HG03039 (cell line): Measurements from ENCODE around the gene C20orf202.
"Not testable (repeated sequence)": the region's sequence is repeated elsewhere in the genome, so short reads cannot be mapped to it uniquely, and the experiment has no call there.

ENCODE experiments used
- ATAC-seq: cut with Tn5 transposase; IDR thresholded peaks from one replicate; pipeline ENCODE4 v1.9.1; 2021; ENCODE audit warnings: mild to moderate bottlenecking, moderate library complexity; ENCODE audit not compliant: unreplicated experiment

Gene C20orf202

DNA sequence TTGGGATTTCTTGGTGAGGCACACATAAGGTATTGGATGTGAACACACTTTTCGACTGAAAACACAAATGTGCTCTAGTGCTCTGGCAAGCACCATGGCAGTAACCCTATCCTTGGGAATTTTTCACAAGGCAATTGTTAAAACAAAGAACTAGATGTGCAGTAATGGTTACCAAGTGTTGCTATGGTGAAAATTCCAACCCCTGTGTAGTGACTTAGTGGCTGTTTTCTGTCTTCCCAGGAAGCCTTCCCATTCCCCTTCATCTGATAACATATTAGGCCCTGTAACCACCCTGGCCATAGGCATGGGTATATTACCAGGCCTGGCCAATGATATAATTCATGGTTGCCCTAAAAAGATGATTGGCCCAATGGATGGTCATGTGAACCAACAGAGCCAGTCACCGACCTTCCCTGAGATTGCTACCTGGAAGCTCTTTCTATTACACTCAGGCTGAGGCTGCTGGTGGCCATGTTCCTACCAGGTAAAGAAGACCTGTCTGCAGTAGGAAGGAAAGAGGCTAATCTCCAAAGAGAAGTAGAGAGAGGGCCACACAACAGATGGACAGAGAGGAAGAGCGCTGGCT, 4.1 kb downstream of the C20orf202 start:
- no peak for ATAC-seq

DNA sequence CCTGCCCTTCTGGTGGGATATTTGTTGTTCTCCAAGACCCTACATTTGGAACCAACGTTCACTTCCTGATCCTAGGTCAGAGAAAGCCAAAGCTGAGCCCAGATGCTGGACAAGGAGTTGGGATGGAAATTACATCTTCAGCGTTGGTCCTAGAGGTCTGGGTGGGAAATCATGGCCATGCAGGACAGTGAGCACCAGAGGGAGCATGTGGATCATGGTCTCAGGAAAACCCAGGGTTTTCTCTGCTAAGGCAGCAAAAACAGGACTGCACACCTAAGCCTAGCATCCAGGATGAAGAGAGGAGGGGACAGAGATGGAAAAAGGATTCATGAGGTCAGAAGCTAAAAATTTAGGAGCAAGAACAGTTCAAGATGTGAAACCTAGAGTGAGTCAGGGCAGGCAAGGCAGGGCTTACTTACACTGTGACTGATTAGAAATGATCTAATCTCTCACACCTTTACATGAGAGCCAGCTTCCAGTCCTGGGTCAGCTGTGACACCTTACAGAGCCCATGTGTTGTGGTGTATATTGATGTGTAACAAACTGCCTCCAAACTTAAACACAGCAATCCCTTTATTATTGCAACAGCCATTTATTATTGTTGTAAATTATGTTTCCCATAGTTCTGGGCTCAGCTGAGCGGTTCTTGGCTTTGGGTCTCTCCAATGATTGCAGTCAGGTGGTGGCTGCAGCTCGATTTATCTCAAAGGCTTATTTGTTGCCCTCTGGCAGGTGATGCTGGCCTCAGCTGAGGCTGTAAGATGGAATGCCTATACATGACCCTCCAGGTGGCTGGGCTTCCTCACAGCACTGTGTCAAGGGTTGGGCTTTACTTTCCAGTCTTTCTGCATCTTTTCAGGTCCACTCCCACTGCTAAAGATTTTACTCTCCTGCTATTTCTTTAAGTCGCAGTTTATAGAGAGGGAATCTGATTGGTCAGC, 6.5 kb downstream of the C20orf202 start:
- no peak for ATAC-seq

DNA sequence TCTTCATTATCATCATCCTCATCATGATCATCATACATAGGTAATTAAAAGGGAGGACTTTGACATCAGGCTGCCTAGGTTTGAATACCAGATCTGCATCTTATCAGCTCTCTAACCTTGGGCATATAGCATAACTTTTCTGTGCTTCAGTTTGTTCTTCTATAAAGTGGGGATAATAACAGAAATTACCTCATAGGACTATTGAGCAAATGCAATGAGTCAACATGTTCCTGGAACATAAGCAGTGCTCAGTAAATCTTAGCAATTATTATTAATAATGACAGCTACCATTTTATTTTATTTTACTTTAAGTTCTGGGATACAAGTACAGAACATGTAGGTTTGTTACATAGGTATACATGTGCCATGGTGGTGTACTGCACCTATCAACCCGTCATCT, 7.2 kb downstream of the C20orf202 start:
- ATAC-seq = no peak

DNA sequence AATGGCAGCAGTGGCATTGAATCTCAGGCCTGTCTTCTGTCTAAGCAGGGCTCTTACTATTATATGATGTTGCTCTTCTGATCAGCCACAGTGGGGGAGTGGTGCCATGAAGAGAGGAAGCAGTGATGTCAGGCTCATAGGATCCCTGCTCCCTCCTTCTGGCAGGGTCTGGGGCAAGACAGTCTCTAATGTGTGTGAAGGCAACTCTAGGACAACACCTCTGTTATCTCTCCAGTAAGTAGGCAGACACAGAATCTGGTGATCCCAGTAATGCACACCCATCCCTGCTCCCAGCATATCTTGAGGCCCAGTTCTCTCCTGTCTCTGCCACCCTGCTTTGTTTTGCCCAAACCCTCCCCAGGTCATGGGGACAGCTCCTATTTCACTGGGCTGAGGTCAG, 8.8 kb downstream of the C20orf202 start:
- ATAC-seq = no peak

DNA sequence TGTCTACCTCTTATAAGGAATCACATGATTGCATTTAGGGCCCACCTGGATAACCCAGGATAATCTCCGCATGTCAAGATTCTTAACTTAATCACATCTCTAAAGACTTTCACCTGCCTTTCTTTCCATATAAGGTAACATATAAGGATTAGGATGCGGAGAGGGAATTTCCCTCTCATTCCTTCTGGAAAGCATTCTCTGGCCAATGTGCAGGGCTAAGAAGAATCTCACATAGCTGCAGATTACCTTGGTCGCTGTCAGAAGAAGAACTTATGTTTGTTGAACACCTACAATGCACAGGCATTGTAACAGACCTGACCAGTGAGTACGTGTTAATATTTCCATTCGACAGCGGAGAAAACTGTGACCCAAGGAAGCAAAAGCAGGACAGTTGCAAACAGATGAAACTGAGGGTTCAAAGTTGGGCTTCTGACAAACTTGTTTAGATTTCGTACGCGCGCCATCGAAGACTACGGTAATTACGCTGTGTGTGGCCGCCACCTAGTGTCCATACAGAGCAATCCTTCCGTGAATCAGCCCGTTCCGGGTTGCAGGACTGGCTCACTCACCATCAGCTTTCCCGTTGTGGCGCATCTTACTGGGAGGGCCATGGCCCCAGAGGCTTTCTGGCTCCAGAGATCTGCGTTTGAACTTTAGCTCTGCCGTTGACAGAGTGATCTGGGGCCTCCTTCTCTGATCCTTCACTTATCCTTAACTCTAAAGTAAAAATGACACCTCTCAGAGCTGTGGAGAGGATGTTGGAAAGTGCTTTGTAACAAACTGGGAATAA, 9.5 kb downstream of the C20orf202 start:
- ATAC-seq = no peak

DNA sequence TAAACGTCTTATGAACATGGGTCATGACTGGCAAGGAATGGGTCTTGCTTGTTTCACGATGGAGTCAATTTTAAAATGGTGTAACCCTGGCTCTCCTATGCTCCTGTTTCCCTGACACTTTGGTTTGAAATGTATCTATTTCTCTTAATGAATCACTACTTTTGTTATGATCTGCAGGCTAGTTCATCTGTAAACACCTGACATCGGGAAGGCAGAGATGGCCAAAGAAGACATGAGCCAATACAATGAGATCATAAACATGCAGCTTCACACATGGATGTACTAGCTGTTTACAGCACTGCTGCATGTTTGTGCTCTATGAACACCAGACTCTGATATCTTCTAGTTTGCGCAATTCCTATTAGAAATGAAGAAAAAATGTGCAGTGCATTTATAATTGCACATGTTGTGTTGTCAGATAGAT, 11.6 kb downstream of the C20orf202 start:
- ATAC-seq = no peak

DNA sequence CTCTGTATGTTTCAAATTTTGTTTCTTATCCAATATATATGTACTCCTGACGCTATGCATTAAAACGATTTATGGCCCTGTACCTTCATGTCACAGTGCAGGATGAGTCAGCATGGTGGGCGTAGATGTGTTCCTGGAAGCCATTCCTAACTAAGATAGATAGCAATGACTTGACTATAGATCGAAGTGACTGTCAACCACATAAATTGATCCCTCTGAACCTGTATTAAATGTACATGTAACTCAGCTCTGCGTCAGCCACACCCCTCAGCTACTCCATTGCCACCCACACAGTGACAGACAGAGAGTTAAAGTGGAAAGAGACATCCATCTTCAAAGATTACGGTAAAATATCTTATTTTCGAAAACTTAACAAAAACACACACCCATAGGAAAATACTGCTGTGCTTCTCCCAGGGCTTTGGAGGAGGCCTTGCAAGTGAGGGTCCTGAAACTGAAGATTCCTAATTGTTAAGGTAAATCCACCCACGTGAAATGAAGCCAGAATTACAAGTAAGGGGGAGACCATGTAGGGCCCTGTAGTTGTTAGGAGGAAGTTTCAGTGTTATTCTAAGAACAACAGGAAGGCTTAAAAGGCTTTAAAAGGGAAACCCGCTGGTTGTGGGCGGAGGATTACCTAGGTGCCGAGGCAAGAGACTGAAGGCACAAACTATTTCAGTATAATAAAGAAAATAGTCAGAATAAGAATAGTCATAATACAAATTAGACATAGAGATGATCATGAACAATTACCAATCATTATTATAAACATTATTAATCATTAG, 12.3 kb downstream of the C20orf202 start:
- no peak for ATAC-seq

DNA sequence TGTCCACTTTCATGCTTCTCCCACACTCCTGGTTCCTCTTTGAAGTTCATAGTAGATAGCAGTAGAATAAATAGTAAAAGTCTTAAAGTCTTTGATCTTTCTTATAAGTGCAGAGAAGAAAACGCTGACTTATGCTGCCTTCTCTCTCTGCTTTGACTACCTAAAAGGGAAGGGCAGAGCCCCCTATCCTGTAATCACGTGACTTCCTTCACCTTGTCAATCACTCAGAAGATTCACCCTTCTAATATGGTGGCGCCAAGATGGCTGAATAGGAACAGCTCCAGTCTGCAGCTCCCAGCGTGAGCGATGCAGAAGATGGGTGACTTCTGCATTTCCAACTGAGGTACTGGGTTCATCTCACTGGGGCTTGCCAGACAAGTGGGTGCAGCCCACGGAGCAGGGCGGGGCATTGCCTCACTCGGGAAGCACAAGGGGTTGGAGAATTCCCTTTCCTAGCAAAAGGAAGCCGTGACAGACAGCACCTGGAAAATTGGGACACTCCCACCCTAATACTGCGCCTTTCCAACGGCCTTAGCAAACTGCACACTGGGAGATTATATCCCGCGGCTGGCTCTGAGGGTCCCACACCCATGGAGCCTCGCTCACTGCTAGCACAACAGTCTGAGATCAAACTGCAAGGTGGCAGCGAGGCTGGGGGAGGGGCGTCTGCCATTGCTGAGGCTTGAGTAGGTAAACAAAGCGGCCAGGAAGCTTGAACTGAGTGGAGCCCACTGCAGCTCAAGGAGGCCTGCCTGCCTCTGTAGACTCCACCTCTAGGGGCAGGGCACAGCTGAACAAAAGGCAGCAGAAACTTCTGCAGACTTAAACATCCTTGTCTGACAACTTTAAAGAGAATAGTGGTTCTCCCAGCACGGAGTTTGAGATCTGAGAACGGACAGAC, 13.5 kb downstream of the C20orf202 start:
- ATAC-seq = not testable (repeated sequence)

DNA sequence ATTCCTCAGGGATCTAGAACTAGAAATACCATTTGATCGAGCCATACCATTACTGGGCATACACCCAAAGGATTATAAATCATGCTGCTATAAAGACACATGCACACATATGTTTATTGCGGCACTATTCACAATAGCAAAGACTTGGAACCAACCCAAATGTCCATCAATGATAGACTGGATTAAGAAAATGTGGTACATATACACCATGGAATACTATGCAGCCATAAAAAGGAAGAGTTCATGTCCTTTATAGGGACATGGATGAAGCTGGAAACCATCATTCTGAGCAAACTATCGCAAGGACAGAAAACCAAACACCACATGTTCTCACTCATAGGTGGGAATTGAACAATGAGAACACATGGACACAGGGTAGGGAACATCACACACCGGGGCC, 19.5 kb downstream of the C20orf202 start:
- ATAC-seq = not testable (repeated sequence)

DNA sequence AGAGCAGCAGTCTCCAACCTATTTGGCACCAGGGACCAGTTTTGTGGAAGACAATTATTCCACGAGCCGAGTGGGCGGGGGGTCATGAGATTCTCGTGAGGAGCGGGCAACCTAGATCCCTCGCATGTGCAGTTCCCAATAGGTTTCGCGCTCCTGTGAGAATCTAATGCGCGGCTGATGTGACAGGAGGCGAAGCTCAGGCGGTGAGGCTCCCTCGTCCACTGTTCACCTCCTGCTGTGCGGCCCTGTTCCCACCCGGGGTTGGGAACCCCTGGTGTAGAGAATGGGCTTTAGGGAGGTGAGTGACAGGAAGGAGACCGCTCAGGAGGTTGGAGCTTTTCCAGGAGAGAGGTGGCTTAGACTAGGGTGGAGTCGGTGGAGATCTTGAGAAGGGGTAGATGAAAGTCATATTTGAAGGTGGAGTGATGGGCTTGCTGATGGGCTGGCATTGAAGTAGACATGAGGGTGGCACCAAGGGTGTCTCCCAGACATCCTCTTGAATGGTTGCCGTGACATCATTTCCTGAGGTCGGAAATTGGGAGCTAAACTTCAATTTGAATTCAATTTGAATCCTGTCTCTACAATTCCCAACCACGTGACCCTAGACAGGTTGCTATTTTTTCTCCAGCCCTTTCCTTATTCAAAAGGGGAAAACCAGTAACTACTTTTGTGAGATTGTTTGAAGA, 21.1 kb downstream of the C20orf202 start:
- no peak for ATAC-seq

DNA sequence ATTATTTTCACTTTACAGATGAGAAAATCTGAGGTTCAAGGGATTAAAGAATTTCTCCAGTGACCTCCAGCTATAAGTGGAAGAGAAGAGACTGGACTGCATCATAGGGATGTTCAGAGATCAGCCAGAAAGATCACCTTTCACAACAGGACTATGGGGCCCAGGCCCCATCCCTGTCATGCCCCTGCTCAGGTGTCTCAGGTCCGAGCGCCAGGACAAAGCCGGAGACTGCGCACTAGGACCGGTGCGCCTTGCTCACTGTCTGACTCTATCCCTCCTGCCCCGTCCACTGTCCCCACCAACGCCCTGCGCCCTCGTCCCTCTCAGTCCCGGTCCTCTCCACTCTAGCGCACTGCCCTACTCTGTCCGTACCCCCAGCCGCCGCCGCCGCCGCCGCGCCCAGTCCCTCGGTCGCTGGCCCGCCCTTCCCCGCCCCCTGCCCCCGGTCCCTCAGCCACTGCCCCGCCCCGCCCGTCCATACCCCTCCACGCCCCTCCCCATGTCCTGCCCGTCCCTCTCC, 22.1 kb downstream of the C20orf202 start:
- ATAC-seq = no peak

DNA sequence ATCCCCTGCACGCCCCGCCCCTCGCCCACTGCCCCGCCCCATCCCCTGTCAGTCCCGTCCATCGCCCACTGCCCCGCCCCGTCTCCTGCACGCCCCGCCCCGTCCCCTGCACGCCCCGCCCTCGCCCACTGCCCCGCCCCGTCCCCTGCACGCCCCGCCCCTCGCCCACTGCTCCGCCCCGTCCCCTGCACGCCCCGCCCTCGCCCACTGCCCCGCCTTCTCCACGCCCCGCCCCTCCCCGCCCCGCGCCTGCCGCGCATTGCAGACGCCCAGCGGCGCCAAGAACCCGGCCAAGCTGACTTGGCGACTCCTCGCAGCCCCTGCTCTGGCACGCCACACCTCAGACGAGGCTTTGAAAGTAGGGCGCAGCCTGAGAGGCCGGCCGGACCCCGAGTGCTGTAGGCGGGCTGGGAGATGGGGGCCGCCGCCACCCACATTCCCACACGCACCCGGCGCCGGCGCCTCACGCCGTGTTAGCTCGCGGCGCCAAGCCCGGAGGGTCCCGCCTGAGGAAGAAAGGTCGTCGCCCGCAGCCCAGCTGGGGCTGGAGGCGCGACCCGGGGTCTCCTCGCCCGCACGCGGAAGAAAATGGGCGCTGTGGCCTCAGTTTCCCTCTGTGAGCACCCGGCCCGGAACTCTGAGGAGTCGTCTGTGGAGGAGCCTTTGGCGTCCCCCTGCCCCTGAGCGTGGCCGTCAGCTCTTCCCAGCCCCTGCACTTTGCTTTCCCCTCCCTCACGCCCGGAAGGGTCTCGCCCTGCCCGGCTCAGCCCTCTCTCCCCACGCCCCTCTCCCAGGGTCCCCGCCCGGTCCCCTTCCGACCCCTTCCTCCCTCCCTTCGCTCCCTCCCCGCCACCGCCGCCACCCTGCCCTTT, 22.8 kb downstream of the C20orf202 start, which contains the start of gene RAD21L1:
RAD21L1 (plus strand) TSS at position 262 of the 872 bp plus-strand sequence. CDS start 2,410 bp downstream, outside the sequence.
- ATAC-seq = no peak

DNA sequence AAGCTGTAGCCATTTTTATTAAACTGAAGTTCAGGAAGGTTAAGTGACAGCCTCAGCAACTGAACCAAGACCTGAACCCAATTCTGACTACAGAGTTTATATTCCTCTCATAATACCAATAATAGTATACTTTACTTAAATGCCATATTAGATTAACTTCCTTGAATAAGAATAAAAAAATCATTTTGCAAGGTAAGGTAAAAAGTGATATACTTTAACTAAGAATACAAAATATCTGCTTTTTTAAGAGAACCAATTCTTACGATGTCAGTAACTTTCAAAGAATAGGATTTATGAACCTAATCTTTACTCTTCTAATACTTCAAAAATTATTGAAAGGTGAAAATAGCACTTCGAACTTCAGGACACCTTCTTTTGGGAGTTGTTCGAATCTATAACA, 26.3 kb downstream of the C20orf202 start:
- no peak for ATAC-seq

DNA sequence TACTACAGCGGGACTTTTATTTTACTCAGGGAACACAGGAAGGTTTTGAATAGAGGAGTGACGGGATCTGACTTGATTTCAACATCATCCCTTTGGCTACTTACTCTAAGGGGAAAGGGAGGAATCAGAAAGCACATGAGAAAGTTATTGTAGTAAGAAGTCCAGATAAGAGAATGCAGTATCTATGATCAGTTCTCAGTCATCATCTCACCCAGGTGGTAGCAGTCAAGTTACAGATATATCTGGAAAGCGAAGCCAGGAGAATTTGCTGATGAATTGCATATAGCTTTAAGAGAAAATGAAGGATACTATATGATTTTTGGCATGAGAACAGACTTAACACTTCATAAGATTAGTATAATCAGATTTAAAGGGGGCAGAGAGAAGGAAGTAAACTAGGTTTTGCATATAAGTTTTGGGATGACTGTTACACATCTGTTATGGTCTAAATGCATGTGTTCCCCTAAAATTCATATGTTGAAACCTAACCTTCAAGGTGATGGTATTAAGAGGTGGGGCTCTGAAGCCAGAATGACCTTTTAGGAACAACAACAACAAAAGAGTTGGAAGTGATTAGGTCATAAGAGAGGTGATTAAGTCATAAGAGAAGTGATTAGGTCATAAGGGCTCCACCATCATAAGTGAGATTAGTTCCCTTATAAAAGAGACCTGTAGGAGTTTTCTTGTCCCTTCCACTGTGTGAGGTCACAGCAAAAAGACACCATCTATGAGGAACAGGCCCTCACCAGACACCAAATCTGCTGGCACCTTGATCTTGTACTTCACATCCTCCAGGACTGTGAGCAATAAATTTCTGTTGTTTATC, 29.2 kb downstream of the C20orf202 start:
- ATAC-seq = no peak

DNA sequence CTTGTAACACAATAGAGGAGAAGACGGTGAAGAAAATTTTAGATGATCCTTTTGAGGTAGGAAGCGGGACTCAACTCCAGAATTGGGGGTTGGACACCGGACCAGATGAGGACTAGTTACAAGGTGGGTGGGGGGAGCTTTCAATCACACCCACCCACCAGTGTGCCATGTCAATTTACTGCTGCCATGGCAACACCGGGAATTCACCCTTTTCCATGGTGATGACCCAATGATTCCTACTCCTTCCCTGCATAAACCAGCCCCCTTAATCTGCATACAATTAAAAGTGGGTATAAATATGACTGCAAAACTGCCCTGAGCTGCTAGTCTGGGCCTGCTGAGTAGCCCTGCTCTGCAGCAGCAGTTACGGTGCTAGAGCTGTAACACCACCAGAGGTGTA, 37.3 kb downstream of the C20orf202 start:
- ATAC-seq = no peak

DNA sequence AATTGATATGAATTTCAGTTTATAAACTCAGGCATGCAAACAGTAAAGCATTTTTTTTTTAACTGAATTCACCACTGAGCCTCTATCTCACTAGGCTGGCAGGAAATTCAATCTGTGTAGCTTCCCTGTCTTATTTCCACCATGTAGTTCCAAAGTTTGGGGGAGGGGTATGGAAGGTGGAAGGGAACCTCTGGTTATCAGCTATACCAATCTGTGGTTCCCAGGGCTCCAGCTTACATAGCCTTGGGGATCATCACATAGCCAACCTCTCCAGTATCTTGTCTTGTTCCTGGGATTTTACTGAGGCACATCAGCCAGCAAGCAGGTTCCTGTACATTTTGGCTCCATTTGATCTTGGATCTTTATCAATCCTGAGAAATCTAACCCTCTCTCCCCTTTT, 38.2 kb downstream of the C20orf202 start:
- no peak for ATAC-seq

DNA sequence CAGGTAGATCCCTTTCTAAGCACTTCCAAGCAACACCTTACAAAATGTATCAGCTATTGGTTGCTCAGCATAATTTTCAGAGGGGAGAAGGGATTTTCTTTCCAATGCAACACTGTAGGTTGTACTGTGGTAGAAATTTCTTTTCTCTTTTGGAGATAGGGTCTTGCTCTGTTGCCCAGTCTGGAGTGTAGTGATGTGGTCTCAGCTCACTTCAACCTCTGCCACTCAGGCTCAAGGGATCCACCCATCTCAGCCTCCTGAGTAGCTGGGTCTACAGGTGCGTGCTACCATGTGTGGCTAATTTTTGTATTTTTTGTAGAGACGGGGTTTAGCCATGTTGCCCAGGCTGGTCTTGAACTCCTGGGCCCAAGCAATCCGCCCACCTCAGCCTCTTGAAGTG, 38.8 kb downstream of the C20orf202 start:
- no peak for ATAC-seq
